Measurements from ENCODE around the gene TMOD1. TPM values are rescaled to one million over a fixed set of nuclear protein-coding genes. Genes with fewer than 3 reads are reported as not detected.

TMOD1 gene
- total and polyA plus RNA-seq, 10 of the 15 experiments (the other 5 are each of a cell fraction or from before 2014, with no cell fraction given) = 4.0 to 44.1 (median 15.4) TPM

DNA sequence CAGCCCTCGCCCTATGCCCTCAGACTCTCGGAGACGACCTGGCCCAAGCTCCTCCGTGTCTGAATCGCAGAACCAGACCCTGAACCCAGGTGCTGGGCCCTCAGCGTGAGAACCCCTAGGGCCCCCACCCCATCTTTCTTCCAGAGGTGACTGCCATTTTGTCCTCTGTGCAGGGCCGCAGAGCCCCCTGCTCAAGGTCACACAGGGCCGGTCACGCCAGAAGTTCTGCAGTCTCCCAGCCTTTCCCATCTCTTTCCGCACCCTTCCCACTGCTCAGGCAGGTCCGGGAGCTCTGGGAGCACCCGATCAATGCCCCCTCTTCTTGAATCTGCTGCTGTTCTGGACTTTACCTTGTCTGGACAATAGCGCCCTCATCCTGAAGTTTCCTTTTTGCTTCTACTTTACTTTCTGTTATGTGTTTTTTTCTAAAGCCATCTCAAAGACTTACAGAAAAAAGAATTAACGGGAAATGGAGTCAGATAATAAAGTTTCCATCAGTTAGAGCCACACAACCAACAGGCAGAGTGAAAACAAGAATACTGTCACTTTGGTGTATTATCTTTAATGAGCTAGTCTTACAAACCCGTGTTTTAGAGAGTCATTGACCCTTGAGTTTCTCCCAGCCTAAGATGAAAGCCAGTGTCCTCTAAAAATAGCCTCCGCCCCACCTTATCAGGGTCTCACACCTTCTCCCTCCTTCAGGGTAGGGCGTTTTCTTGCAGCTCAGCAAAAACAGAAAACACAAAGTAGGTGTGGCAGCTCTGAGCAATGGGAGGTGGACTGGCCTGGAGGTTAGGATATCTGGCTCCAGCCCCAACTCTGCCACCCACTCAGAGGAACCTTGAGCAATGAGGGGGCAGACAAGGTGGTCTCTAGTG, 1.8 kb downstream of the TMOD1 start:
- FAIRE-seq = no peak
- POLR2A ChIA-PET = interaction anchor here (0.6 to 5.0 kb wide), 10 partner anchors 8 to 131 kb away, joined by 3 to 35 read pairs (median 4); no protein-coding TSS in a partner anchor
- DNase-seq (ENCODE audit: low read depth, low spot score) = no peak
- peak; percentile 13 for ATAC-seq
- intact Hi-C loops (cut with micrococcal nuclease; ENCODE audit: unreplicated experiment) (loop anchor here (2.0 to 10.0 kb wide), 3 partner anchors 56 to 92 kb away; partner anchors contain the start of gene TDRD7), in situ Hi-C loops (cut with MboI) (loop anchor here (10.0 kb wide), 1 partner anchor 1088 kb away; the partner anchor contains the start of gene ZNF367)
- peak overlapping the region; percentile 97 for H3K4me2 ChIP-seq (ENCODE audit: control insufficient read depth, insufficient read depth)
- 15% methylated on average over 17 of the region's 17 CpGs for WGBS (ENCODE audit: insufficient coverage, insufficient replicate concordance, low lambda C conversion rate, missing lambda C conversion rate)
- H3K9me3 ChIP-seq (replicated peaks; ENCODE audit: control insufficient read depth, insufficient read depth, low read length) = no peaks in the 10 kb centered on the region; the same call in 2 of the 3 replicates
- H4K20me1 ChIP-seq (ENCODE audit: control insufficient read depth, insufficient read depth) = no peaks in the 10 kb centered on the region
- peaks cover 56% of the 10 kb centered on the region for H3K79me2 ChIP-seq (ENCODE audit: control insufficient read depth, insufficient read depth, low read length)
- H3K27me3 ChIP-seq (replicated peaks in 1 of 2; ENCODE audit: control insufficient read depth in 2 of 2, insufficient read depth in 2 of 2, low read length in 1 of 2) = no peaks in the 10 kb centered on the region
- CTCF ChIA-PET = interaction anchor here (0.7 to 8.9 kb wide), 29 partner anchors 7 to 193 kb away, joined by 3 to 247 read pairs (median 7); partner anchors contain the start of genes NCBP1, TDRD7, TSTD2 and XPA
- SMC1A ChIA-PET (ENCODE audit: uncharacterized antibody, unreplicated experiment) = interaction anchor here (0.7 to 8.6 kb wide), 29 partner anchors 8 to 193 kb away, joined by 3 to 144 read pairs (median 4); partner anchors contain the start of genes NCBP1, TSTD2 and XPA
- peak overlapping the region; percentile 70 for H3K27ac ChIP-seq (ENCODE audit: control insufficient read depth, insufficient read depth)
- RAD21 ChIA-PET (ENCODE audit: unreplicated experiment) = interaction anchor here (0.8 to 6.1 kb wide), 18 partner anchors 7 to 649 kb away, joined by 3 to 144 read pairs (median 20); partner anchors contain the start of genes NCBP1, TDRD7, TSTD2 and ZNF782
- H3K36me3 ChIP-seq (ENCODE audit: control insufficient read depth in 2 of 2, insufficient read depth in 2 of 2, low read length in 1 of 2) = no peaks in the 10 kb centered on the region; a peak in 1 of 4 replicates
- H2AFZ ChIP-seq (ENCODE audit: control insufficient read depth, low read depth, low read length) = peak overlapping the region; percentile 77
- peak overlapping the region; percentile 78 for H3K9ac ChIP-seq (ENCODE audit: control insufficient read depth, insufficient read depth, low read length)
- peak overlapping the region; percentile 86 for H3K4me3 ChIP-seq
- BruUV-seq (replicated peaks) = TSS peak; percentile 45
- peaks cover 40% of the 10 kb centered on the region for H3K4me1 ChIP-seq (ENCODE audit: control insufficient read depth, insufficient read depth, low read length)
- TF ChIP-seq, protein P1, sequence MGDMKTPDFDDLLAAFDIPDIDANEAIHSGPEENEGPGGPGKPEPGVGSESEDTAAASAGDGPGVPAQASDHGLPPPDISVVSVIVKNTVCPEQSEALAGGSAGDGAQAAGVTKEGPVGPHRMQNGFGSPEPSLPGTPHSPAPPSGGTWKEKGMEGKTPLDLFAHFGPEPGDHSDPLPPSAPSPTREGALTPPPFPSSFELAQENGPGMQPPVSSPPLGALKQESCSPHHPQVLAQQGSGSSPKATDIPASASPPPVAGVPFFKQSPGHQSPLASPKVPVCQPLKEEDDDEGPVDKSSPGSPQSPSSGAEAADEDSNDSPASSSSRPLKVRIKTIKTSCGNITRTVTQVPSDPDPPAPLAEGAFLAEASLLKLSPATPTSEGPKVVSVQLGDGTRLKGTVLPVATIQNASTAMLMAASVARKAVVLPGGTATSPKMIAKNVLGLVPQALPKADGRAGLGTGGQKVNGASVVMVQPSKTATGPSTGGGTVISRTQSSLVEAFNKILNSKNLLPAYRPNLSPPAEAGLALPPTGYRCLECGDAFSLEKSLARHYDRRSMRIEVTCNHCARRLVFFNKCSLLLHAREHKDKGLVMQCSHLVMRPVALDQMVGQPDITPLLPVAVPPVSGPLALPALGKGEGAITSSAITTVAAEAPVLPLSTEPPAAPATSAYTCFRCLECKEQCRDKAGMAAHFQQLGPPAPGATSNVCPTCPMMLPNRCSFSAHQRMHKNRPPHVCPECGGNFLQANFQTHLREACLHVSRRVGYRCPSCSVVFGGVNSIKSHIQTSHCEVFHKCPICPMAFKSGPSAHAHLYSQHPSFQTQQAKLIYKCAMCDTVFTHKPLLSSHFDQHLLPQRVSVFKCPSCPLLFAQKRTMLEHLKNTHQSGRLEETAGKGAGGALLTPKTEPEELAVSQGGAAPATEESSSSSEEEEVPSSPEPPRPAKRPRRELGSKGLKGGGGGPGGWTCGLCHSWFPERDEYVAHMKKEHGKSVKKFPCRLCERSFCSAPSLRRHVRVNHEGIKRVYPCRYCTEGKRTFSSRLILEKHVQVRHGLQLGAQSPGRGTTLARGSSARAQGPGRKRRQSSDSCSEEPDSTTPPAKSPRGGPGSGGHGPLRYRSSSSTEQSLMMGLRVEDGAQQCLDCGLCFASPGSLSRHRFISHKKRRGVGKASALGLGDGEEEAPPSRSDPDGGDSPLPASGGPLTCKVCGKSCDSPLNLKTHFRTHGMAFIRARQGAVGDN (IDR thresholded peaks at IDR 0.05) = no peak
- TF ChIP-seq SMARCA5 (IDR thresholded peaks at IDR 0.05) (peak; percentile 77; the same call in 1 of the 2 replicates), POLR2A (IDR thresholded peaks at IDR 0.05; ENCODE audit: low read depth, low read length) (peak; percentile 32; the same call in 1 of the 2 replicates), SMC3 (IDR thresholded peaks at IDR 0.05; ENCODE audit: borderline replicate concordance, low read length) (peak; percentile 16; the same call in 1 of the 2 replicates), RAD21 (IDR thresholded peaks at IDR 0.05; ENCODE audit: insufficient read depth, low read depth, low read length) (0 out of 2 replicates have a peak, but pooled peaks have one; percentile 25), YY1 (IDR thresholded peaks at IDR 0.05; ENCODE audit: low read depth, low read length) (peak; percentile 60)
- TF ChIP-seq, protein P2, sequence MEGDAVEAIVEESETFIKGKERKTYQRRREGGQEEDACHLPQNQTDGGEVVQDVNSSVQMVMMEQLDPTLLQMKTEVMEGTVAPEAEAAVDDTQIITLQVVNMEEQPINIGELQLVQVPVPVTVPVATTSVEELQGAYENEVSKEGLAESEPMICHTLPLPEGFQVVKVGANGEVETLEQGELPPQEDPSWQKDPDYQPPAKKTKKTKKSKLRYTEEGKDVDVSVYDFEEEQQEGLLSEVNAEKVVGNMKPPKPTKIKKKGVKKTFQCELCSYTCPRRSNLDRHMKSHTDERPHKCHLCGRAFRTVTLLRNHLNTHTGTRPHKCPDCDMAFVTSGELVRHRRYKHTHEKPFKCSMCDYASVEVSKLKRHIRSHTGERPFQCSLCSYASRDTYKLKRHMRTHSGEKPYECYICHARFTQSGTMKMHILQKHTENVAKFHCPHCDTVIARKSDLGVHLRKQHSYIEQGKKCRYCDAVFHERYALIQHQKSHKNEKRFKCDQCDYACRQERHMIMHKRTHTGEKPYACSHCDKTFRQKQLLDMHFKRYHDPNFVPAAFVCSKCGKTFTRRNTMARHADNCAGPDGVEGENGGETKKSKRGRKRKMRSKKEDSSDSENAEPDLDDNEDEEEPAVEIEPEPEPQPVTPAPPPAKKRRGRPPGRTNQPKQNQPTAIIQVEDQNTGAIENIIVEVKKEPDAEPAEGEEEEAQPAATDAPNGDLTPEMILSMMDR (IDR thresholded peaks at IDR 0.05 in 2 of 3, conservative IDR thresholded peaks at IDR 0.05 in 1 of 3; ENCODE audit: control insufficient read depth in 2 of 3, extremely low read depth in 1 of 3, insufficient read depth in 1 of 3, low read depth in 3 of 3, low read length in 3 of 3) = peak; percentile 4 to 45 (median 37); a peak in 4 of 6 replicates
- TF ChIP-seq, protein P3, sequence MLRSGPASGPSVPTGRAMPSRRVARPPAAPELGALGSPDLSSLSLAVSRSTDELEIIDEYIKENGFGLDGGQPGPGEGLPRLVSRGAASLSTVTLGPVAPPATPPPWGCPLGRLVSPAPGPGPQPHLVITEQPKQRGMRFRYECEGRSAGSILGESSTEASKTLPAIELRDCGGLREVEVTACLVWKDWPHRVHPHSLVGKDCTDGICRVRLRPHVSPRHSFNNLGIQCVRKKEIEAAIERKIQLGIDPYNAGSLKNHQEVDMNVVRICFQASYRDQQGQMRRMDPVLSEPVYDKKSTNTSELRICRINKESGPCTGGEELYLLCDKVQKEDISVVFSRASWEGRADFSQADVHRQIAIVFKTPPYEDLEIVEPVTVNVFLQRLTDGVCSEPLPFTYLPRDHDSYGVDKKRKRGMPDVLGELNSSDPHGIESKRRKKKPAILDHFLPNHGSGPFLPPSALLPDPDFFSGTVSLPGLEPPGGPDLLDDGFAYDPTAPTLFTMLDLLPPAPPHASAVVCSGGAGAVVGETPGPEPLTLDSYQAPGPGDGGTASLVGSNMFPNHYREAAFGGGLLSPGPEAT (IDR thresholded peaks at IDR 0.05; ENCODE audit: low read depth) = 0 out of 2 replicates have a peak, but pooled peaks have one; percentile 13
- TF ChIP-seq, protein P4, sequence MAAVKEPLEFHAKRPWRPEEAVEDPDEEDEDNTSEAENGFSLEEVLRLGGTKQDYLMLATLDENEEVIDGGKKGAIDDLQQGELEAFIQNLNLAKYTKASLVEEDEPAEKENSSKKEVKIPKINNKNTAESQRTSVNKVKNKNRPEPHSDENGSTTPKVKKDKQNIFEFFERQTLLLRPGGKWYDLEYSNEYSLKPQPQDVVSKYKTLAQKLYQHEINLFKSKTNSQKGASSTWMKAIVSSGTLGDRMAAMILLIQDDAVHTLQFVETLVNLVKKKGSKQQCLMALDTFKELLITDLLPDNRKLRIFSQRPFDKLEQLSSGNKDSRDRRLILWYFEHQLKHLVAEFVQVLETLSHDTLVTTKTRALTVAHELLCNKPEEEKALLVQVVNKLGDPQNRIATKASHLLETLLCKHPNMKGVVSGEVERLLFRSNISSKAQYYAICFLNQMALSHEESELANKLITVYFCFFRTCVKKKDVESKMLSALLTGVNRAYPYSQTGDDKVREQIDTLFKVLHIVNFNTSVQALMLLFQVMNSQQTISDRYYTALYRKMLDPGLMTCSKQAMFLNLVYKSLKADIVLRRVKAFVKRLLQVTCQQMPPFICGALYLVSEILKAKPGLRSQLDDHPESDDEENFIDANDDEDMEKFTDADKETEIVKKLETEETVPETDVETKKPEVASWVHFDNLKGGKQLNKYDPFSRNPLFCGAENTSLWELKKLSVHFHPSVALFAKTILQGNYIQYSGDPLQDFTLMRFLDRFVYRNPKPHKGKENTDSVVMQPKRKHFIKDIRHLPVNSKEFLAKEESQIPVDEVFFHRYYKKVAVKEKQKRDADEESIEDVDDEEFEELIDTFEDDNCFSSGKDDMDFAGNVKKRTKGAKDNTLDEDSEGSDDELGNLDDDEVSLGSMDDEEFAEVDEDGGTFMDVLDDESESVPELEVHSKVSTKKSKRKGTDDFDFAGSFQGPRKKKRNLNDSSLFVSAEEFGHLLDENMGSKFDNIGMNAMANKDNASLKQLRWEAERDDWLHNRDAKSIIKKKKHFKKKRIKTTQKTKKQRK (IDR thresholded peaks at IDR 0.05; ENCODE audit: low read depth, low read length) = no peak
